Panc1 (cell line): ENCODE results near the gene EID3. TPM values are rescaled to one million over a fixed set of nuclear protein-coding genes. Genes with fewer than 3 reads are reported as not detected.

Experiments used
- ATAC-seq: fragments of 200-7000 bp; cut with Tn5 transposase; 2 replicates; pipeline ENCODE4 v1.9.1; 2020; ENCODE audit warnings: mild to moderate bottlenecking, moderate library complexity
- BruUV-seq: library from RNA; stranded (reverse); fragments of 400-500 nt; replicated peaks from 2 replicates; lab custom pipeline; 2021; lab: Mats Ljungman, UMichigan
- CTCF ChIA-PET: fragments of 300-600 bp; sonication (Branson Sonifier 250); formaldehyde crosslinking; loops from one replicate; lab custom pipeline; 2022; ENCODE audit warnings: antibody characterized with exemption; lab: Charles Lee
- POLR2A ChIA-PET: fragments of 300-600 bp; sonication (Branson Sonifier 250); formaldehyde crosslinking; loops from one replicate; lab custom pipeline; 2022; ENCODE audit warnings: antibody characterized with exemption; lab: Charles Lee
- DNase-seq: peaks from one replicate; pipeline ENCODE4 v3.0.0-alpha.2; 2010; ENCODE audit warnings: low read depth, low spot score
- H3K27ac ChIP-seq: 2 replicates; pipeline ENCODE4 v1.5.1; 2011; ENCODE audit warnings: mild to moderate bottlenecking, low read length, inconsistent platforms
- H3K27me3 ChIP-seq: fragments of 200-500 bp; sonication (Bioruptor generic); 2 replicates; pipeline ENCODE4 v1.6.0; 2014; ENCODE audit warnings: low read length, inconsistent platforms; ENCODE audit not compliant: control insufficient read depth, insufficient read depth
- H3K36me3 ChIP-seq: fragments of 200-500 bp; sonication (Bioruptor generic); 2 replicates; pipeline ENCODE4 v1.5.1; 2014; ENCODE audit warnings: inconsistent platforms, mild to moderate bottlenecking, low read length, moderate library complexity; ENCODE audit not compliant: control insufficient read depth, insufficient read depth
- H3K4me1 ChIP-seq: 2 replicates; pipeline ENCODE4 v1.5.1; 2011; ENCODE audit warnings: inconsistent platforms, mild to moderate bottlenecking, low read length, moderate library complexity; ENCODE audit not compliant: control insufficient read depth, insufficient read depth
- H3K4me3 ChIP-seq, 2 experiments: 2 replicates each; pipeline ENCODE4 v1.5.1; 2011 to 2012; ENCODE audit warnings: low read depth in 2 of 2, low read length in 2 of 2, mild to moderate bottlenecking in 2 of 2, inconsistent platforms in 1 of 2, moderate library complexity in 1 of 2
- H3K9me3 ChIP-seq: fragments of 200-500 bp; sonication (Bioruptor generic); 2 replicates; pipeline ENCODE4 v1.5.1; 2014; ENCODE audit warnings: low read depth, mild to moderate bottlenecking, inconsistent platforms, low read length, moderate library complexity; ENCODE audit not compliant: control insufficient read depth, insufficient read depth
- POLR2AphosphoS5 ChIP-seq: IDR thresholded peaks from 2 replicates; pipeline ENCODE4 v1.6.1; 2012; ENCODE audit warnings: mild to moderate bottlenecking, low read depth, low read length, moderate library complexity
- SIN3A ChIP-seq: IDR thresholded peaks from 2 replicates; pipeline ENCODE4 v1.6.1; 2012; ENCODE audit warnings: low read depth, mild to moderate bottlenecking, low read length, moderate library complexity, borderline replicate concordance; ENCODE audit not compliant: insufficient read depth
- TCF7L2 ChIP-seq: IDR thresholded peaks from 2 replicates; pipeline ENCODE4 v1.6.1; 2011; ENCODE audit warnings: mild to moderate bottlenecking, low read depth, low read length, inconsistent platforms
- in situ Hi-C: cut with HindIII; loops from 2 replicates; pipeline ENCODE4 v1.10.0; 2016; ENCODE audit warnings: low sequenced_read_pairs, low pct_unique_long_range_greater_than_20kb
- intact Hi-C: fragments of 100-400 bp; cut with micrococcal nuclease; formaldehyde crosslinking; loops from one replicate; pipeline ENCODE4 v1.10.0; 2022; ENCODE audit not compliant: unreplicated experiment
- total RNA-seq: library from RNA; stranded (reverse); gene quantifications from one replicate; pipeline ENCODE4 v1.2.1, GENCODE V29; 2021; ENCODE audit not compliant: unreplicated experiment
- TF ChIP-seq, protein P1 (sequence below), 2 experiments: IDR thresholded peaks; 2 replicates each; pipeline ENCODE4 v1.6.1; 2011 to 2012; ENCODE audit warnings: low read depth in 2 of 2, control low read depth in 1 of 2, low read length in 1 of 2, mild to moderate bottlenecking in 1 of 2, moderate library complexity in 1 of 2; ENCODE audit not compliant: insufficient read depth in 1 of 2
- TF ChIP-seq, protein P2 (sequence below): fragments of 450-650 bp; IDR thresholded peaks from 2 replicates; pipeline ENCODE4 v1.5.1; 2017; ENCODE audit warnings: mild to moderate bottlenecking

EID3 gene
- total RNA-seq, 1 experiment from 2014 or later: 18.5 TPM

DNA sequence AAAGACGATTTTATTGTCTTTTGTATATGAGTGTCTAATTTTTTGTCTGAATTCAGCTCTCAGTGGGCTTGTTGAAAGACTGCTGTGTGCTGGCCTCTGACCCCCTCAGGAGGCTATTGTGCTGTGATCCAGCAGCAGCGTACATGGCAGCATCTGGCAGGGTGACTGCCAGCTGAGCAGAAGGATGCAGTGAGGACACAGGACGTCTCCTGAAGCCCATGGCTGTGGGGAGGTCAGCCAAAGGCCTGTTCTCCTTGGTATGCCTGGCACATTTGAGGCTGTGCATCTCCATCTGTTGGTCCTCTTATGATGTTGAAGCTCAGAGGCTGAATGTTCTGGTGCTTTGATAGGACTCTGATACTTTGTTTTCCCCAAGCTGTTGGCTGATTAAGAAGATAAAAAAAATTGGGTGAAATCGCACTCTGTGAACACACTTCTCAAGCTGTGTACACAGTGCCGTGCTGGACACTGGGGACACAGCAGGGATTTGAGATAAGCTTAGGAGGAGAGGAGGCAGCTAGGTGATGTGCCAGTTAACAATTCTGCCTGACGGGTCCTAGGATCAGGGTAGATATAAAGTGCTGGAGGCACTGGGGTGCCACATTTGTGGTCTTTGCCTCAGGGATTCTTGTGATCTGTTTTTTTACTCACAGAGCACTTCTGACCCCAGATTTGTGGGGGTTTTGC lies 37.5 kb downstream of the EID3 start:
- no peaks in the 10 kb centered on the region for H3K27me3 ChIP-seq
- BruUV-seq: no TSS peak
- intact Hi-C loops (no loop called here), in situ Hi-C loops (no loop called here)
- no peak overlapping the region for H3K4me3 ChIP-seq
- H3K27ac ChIP-seq: peak overlapping the region; percentile 14; the same call in 1 of the 2 replicates
- no peaks in the 10 kb centered on the region for H3K9me3 ChIP-seq
- TF ChIP-seq SIN3A (no peak), POLR2AphosphoS5 (peak; percentile 30; the same call in 1 of the 2 replicates)
- H3K36me3 ChIP-seq: peaks cover 38% of the 10 kb centered on the region
- CTCF ChIA-PET: no interaction called here
- peaks cover 37% of the 10 kb centered on the region for H3K4me1 ChIP-seq
- DNase-seq: no peak
- ATAC-seq: no peak
- POLR2A ChIA-PET: no interaction called here

DNA sequence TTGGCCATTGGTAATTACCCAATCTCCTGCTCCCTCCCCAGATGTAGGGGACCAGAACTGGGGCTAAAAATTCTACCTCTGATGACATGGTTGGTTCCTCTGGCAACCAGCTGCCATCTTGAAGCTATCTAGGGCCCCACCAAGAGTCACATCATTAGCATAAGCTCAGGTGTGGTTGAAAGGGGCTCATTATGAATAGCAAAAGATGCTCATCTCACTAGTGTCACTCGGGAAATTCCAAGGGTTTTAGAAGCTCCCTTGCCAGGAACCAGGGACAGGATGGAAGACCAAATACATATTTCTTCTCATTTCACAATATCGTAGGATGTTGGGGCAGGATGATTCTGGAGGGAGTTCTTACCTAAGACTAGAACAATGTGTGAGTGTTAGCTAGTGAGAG lies 38.6 kb downstream of the EID3 start:
- in situ Hi-C loops: no loop called here
- H3K27ac ChIP-seq: no peak overlapping the region
- no peak for TF ChIP-seq SIN3A
- TF ChIP-seq, protein P1, sequence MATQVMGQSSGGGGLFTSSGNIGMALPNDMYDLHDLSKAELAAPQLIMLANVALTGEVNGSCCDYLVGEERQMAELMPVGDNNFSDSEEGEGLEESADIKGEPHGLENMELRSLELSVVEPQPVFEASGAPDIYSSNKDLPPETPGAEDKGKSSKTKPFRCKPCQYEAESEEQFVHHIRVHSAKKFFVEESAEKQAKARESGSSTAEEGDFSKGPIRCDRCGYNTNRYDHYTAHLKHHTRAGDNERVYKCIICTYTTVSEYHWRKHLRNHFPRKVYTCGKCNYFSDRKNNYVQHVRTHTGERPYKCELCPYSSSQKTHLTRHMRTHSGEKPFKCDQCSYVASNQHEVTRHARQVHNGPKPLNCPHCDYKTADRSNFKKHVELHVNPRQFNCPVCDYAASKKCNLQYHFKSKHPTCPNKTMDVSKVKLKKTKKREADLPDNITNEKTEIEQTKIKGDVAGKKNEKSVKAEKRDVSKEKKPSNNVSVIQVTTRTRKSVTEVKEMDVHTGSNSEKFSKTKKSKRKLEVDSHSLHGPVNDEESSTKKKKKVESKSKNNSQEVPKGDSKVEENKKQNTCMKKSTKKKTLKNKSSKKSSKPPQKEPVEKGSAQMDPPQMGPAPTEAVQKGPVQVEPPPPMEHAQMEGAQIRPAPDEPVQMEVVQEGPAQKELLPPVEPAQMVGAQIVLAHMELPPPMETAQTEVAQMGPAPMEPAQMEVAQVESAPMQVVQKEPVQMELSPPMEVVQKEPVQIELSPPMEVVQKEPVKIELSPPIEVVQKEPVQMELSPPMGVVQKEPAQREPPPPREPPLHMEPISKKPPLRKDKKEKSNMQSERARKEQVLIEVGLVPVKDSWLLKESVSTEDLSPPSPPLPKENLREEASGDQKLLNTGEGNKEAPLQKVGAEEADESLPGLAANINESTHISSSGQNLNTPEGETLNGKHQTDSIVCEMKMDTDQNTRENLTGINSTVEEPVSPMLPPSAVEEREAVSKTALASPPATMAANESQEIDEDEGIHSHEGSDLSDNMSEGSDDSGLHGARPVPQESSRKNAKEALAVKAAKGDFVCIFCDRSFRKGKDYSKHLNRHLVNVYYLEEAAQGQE (IDR thresholded peaks at IDR 0.05; ENCODE audit: insufficient read depth in 1 of 2, low read depth in 2 of 2, low read length in 1 of 2): no peak
- TF ChIP-seq, protein P2, sequence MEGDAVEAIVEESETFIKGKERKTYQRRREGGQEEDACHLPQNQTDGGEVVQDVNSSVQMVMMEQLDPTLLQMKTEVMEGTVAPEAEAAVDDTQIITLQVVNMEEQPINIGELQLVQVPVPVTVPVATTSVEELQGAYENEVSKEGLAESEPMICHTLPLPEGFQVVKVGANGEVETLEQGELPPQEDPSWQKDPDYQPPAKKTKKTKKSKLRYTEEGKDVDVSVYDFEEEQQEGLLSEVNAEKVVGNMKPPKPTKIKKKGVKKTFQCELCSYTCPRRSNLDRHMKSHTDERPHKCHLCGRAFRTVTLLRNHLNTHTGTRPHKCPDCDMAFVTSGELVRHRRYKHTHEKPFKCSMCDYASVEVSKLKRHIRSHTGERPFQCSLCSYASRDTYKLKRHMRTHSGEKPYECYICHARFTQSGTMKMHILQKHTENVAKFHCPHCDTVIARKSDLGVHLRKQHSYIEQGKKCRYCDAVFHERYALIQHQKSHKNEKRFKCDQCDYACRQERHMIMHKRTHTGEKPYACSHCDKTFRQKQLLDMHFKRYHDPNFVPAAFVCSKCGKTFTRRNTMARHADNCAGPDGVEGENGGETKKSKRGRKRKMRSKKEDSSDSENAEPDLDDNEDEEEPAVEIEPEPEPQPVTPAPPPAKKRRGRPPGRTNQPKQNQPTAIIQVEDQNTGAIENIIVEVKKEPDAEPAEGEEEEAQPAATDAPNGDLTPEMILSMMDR: no peak
- no peak for TF ChIP-seq POLR2AphosphoS5
- no peak for TF ChIP-seq TCF7L2
- BruUV-seq: no TSS peak
- no peaks in the 10 kb centered on the region for H3K27me3 ChIP-seq
- POLR2A ChIA-PET: interaction anchor here (0.6 kb wide), 1 partner anchor 68 kb away, joined by 3 read pairs; no protein-coding TSS in a partner anchor
- ATAC-seq (no peak), DNase-seq (no peak)
- H3K9me3 ChIP-seq: no peaks in the 10 kb centered on the region
- CTCF ChIA-PET: no interaction called here
- intact Hi-C loops: no loop called here
- peaks cover 37% of the 10 kb centered on the region for H3K4me1 ChIP-seq
- H3K36me3 ChIP-seq: peaks cover 35% of the 10 kb centered on the region
- H3K4me3 ChIP-seq: no peak overlapping the region

DNA sequence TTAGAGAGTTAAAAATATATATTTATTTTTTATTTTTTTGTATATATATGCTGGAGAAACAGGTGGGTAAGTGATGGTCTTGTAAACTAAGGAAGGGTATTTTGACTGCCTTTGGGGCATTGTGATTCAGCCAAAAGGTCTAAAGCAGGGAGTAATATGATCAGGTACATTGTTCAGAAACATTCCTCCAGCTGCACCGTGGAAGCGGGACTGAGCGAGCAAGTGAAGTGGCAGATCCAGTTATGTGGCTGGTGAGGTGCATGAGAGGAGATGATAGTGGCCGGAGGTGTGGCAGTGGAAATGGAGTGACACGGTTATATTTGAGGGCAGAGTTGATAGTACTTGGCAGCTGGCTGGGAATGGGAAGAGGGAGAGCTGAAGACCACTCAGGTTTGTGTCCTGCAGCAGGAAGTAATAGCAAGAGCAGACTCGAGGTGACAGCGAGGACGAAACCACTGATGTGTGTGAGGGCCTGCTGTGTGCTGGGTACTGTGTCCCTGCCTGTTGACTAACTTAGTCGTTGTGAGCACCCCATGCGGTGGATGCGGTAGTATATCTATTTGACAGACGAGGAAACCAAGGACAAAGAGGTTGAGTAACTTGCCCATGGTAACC lies 39.2 kb downstream of the EID3 start:
- H3K27me3 ChIP-seq: no peaks in the 10 kb centered on the region
- CTCF ChIA-PET: no interaction called here
- H3K9me3 ChIP-seq: no peaks in the 10 kb centered on the region
- H3K27ac ChIP-seq: no peak overlapping the region
- H3K4me1 ChIP-seq: peaks cover 37% of the 10 kb centered on the region
- no TSS peak for BruUV-seq
- intact Hi-C loops: no loop called here
- DNase-seq (no peak), ATAC-seq (peak; percentile 25; the same call in 1 of the 2 replicates)
- no peak for TF ChIP-seq TCF7L2
- TF ChIP-seq, protein P2: no peak
- TF ChIP-seq POLR2AphosphoS5: no peak
- TF ChIP-seq, protein P1 (IDR thresholded peaks at IDR 0.05; ENCODE audit: insufficient read depth in 1 of 2, low read depth in 2 of 2, low read length in 1 of 2): no peak
- no peak for TF ChIP-seq SIN3A
- POLR2A ChIA-PET: interaction anchor here (0.6 kb wide), 1 partner anchor 69 kb away, joined by 3 read pairs; no protein-coding TSS in a partner anchor
- no peak overlapping the region for H3K4me3 ChIP-seq
- H3K36me3 ChIP-seq: peaks cover 38% of the 10 kb centered on the region
- in situ Hi-C loops: no loop called here
